ENCODE measurements around the gene SON. TPM values are rescaled to one million over a fixed set of nuclear protein-coding genes. Genes with fewer than 3 reads are reported as not detected.

The SON gene
- total and polyA plus RNA-seq, 2 of the 13 experiments (the other 11 are each of a cell fraction or from before 2014, with no cell fraction given): 61.3 to 78.3 TPM

DNA sequence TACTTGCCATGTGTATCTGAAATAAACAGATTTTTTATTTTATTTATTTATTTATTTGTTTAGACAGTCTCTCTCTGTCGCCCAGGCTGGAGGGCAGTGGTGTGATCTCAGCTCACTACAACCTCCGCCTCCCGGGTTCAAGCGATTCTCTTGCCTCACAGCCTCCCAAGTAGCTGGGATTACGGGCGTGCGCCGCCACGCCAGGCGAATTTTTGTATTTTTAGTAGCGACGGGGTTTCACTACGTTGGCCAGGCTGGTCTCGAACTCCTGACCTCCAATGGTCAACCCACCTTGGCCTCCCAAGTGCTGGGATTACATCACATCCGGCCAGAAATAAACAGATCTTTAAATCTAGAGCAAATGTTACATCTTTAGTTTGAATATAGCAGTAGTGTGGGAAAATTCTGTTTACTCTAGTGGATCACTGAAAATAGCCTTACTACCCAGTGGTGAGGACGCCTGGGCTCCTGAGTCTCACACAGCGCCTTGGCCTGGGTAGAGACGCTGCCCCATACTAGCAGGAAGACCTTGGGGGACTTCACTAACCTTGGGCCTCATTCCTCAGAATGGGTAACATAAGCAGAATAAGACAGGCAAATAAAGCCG lies 1.6 kb upstream of the SON start (continued):
- no peak for TF ChIP-seq PAX8 (CRISPR knock-in tag; IDR thresholded peaks at IDR 0.05; ENCODE audit: borderline replicate concordance)
- TF ChIP-seq EHMT2 (IDR thresholded peaks at IDR 0.05; ENCODE audit: borderline replicate concordance, low read depth, low read length): no peak
- TF ChIP-seq RFX5 (IDR thresholded peaks at IDR 0.05; ENCODE audit: low read depth, low read length): no peak
- TF ChIP-seq GRHL1 (CRISPR knock-in tag; conservative IDR thresholded peaks at IDR 0.05): no peak
- no peak for TF ChIP-seq RORA (CRISPR knock-in tag; IDR thresholded peaks at IDR 0.05)
- no peak for TF ChIP-seq ZNF615 (CRISPR knock-in tag; IDR thresholded peaks at IDR 0.05; ENCODE audit: borderline replicate concordance)
- no peak for TF ChIP-seq SMARCC2 (IDR thresholded peaks at IDR 0.05)
- 0 out of 2 replicates have a peak, but pooled peaks have one; percentile 16 for TF ChIP-seq MEIS1 (CRISPR knock-in tag; IDR thresholded peaks at IDR 0.05; ENCODE audit: borderline replicate concordance)
- TF ChIP-seq, protein P1, sequence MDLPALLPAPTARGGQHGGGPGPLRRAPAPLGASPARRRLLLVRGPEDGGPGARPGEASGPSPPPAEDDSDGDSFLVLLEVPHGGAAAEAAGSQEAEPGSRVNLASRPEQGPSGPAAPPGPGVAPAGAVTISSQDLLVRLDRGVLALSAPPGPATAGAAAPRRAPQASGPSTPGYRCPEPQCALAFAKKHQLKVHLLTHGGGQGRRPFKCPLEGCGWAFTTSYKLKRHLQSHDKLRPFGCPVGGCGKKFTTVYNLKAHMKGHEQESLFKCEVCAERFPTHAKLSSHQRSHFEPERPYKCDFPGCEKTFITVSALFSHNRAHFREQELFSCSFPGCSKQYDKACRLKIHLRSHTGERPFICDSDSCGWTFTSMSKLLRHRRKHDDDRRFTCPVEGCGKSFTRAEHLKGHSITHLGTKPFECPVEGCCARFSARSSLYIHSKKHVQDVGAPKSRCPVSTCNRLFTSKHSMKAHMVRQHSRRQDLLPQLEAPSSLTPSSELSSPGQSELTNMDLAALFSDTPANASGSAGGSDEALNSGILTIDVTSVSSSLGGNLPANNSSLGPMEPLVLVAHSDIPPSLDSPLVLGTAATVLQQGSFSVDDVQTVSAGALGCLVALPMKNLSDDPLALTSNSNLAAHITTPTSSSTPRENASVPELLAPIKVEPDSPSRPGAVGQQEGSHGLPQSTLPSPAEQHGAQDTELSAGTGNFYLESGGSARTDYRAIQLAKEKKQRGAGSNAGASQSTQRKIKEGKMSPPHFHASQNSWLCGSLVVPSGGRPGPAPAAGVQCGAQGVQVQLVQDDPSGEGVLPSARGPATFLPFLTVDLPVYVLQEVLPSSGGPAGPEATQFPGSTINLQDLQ (CRISPR knock-in tag; IDR thresholded peaks at IDR 0.05): no peak
- TF ChIP-seq GATAD1 (CRISPR knock-in tag; IDR thresholded peaks at IDR 0.05): no peak
- no peak for TF ChIP-seq ZNF549 (CRISPR knock-in tag; IDR thresholded peaks at IDR 0.05)
- no peak for TF ChIP-seq ZBTB26 (CRISPR knock-in tag; IDR thresholded peaks at IDR 0.05; ENCODE audit: borderline replicate concordance)
- no peak for TF ChIP-seq ZFP62 (CRISPR knock-in tag; IDR thresholded peaks at IDR 0.05)
- no peak for TF ChIP-seq PBX2 (CRISPR knock-in tag; IDR thresholded peaks at IDR 0.05)
- TF ChIP-seq ZNF3 (CRISPR knock-in tag; IDR thresholded peaks at IDR 0.05): no peak
- peak; percentile 30; the same call in 1 of the 2 replicates for TF ChIP-seq CEBPB (IDR thresholded peaks at IDR 0.05; ENCODE audit: borderline replicate concordance, low read depth, low read length)
- no peak for TF ChIP-seq SYNCRIP (IDR thresholded peaks at IDR 0.05; ENCODE audit: insufficient read depth, low read depth, low read length)
- no peak for TF ChIP-seq PHB2 (IDR thresholded peaks at IDR 0.05; ENCODE audit: partially characterized antibody)
- TF ChIP-seq, protein P2, sequence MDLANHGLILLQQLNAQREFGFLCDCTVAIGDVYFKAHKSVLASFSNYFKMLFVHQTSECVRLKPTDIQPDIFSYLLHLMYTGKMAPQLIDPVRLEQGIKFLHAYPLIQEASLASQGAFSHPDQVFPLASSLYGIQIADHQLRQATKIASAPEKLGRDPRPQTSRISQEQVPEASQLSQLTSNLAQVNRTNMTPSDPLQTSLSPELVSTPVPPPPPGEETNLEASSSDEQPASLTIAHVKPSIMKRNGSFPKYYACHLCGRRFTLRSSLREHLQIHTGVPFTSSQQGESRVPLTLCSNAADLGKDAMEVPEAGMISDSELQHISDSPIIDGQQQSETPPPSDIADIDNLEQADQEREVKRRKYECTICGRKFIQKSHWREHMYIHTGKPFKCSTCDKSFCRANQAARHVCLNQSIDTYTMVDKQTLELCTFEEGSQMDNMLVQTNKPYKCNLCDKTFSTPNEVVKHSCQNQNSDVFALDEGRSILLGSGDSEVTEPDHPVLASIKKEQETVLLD (CRISPR knock-in tag; IDR thresholded peaks at IDR 0.05; ENCODE audit: low read depth): no peak; the same call in 1 of the 2 replicates
- no peak for TF ChIP-seq RNF2 (conservative IDR thresholded peaks at IDR 0.05; ENCODE audit: low read depth)
- no peak for TF ChIP-seq FOXK2 (IDR thresholded peaks at IDR 0.05)
- TF ChIP-seq MTERF4 (CRISPR knock-in tag; IDR thresholded peaks at IDR 0.05): no peak

All from HepG2 (cell line).